ENCODE measurements around the gene COTL1. TPM values are rescaled to one million over a fixed set of nuclear protein-coding genes. Genes with fewer than 3 reads are reported as not detected.

COTL1 gene
- total RNA-seq, 2 experiments from 2014 or later = 125 to 232 TPM

DNA sequence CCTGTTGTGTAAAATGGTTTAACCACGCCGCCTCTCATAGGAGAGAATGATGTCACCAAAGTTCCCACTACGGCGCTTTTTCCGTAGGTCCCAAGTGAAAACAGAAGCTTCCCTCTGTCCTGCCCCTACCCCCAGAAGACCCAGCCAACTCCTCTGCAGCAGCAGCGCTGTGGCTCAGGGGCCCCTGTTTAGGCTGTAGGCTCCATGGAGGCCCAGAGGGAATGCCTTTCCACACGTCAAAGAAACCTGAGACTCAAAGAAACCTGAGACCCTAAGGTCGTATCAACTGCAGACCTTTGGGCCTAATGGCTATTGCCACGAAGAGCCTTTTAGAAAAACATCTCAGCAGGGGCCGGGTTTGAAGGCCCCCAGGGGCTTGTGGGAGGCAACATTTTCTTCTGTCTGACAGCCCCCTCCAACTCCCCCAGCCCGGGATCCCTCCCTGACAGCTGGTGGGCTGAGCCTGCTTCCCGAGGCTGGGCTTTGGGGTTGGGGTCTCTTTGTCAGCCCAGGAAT lies 70.3 kb downstream of the COTL1 start:
- peaks cover 7% of the 10 kb centered on the region for H3K4me1 ChIP-seq (ENCODE audit: insufficient read depth, low read length, poor library complexity, severe bottlenecking)

DNA sequence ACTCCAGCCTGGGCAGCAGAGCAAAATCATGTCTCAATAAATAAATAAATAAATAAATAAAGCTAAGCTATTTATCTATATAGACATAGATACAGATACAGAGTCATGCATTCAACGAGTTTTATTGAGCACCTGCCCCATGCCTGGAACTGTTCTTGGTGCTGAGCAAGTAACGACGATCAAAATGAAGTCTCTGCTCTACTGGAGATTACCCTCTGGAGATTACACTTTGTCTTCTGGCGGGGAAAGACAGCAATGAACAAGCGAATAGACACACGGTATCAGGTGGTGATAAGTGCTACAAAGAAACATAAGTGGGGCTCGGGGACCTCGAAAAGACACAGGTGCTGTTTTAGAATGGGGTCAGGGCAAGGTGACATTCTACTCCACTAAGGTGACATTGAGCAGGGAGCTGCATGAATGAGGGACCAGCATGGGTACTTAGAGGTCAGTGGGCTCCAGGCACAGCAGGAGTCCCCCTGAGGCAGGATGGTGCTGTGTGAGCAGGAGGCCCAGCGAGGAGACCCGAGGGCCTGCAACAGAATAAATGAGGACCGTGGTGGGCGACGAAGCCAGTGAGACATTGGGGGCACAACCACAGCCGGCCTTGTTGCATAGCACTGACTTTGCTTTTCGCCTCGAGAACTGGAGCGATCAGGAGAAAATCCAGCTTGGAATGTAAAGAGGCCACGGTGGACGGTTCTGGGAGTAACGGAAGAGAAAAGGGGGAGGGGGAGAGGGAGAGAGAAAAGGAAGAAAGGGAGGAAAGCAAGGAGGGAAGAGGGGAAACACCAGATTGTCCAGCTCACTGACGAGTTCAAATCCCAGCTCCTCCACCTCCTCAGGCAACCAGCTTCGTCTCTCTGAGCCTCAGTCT lies 71.0 kb downstream of the COTL1 start:
- H3K9me2 ChIP-seq (ENCODE audit: insufficient read depth, low read length) = no peaks in the 10 kb centered on the region
- no peak overlapping the region for H3K27ac ChIP-seq (ENCODE audit: low read depth, low read length, poor library complexity, severe bottlenecking)
- no peak overlapping the region for H3K4me3 ChIP-seq (ENCODE audit: low read depth, low read length, poor library complexity, severe bottlenecking)
- no peaks in the 10 kb centered on the region for H3K9me3 ChIP-seq (ENCODE audit: low read length)
- DNase-seq (ENCODE audit: low spot score) = no peak
- H3K4me2 ChIP-seq (ENCODE audit: low read length) = no peak overlapping the region
- intact Hi-C loops (cut with micrococcal nuclease; ENCODE audit: unreplicated experiment) = no loop called here
- POLR2A ChIA-PET = interaction anchor here (0.6 kb wide), 1 partner anchor 379 kb away, joined by 3 read pairs; no protein-coding TSS in a partner anchor
- BruUV-seq (replicated peaks) = no TSS peak
- no peaks in the 10 kb centered on the region for H3K79me2 ChIP-seq (ENCODE audit: insufficient read depth, low read depth, low read length)
- no peaks in the 10 kb centered on the region for H4K20me1 ChIP-seq (ENCODE audit: insufficient read depth, low read length)
- H3K36me3 ChIP-seq (ENCODE audit: insufficient read depth, low read length) = no peaks in the 10 kb centered on the region
- TF ChIP-seq, protein P1, sequence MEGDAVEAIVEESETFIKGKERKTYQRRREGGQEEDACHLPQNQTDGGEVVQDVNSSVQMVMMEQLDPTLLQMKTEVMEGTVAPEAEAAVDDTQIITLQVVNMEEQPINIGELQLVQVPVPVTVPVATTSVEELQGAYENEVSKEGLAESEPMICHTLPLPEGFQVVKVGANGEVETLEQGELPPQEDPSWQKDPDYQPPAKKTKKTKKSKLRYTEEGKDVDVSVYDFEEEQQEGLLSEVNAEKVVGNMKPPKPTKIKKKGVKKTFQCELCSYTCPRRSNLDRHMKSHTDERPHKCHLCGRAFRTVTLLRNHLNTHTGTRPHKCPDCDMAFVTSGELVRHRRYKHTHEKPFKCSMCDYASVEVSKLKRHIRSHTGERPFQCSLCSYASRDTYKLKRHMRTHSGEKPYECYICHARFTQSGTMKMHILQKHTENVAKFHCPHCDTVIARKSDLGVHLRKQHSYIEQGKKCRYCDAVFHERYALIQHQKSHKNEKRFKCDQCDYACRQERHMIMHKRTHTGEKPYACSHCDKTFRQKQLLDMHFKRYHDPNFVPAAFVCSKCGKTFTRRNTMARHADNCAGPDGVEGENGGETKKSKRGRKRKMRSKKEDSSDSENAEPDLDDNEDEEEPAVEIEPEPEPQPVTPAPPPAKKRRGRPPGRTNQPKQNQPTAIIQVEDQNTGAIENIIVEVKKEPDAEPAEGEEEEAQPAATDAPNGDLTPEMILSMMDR (conservative IDR thresholded peaks at IDR 0.05; ENCODE audit: low read length) = no peak
- no peak for TF ChIP-seq EZH2phosphoT487 (IDR thresholded peaks at IDR 0.05; ENCODE audit: borderline replicate concordance, low read depth, low read length)
- no peak overlapping the region for H2AFZ ChIP-seq (ENCODE audit: low read length)
- peaks cover 3% of the 10 kb centered on the region for H3K4me1 ChIP-seq (ENCODE audit: insufficient read depth, low read length, poor library complexity, severe bottlenecking)
- CTCF ChIA-PET (ENCODE audit: unreplicated experiment) = no interaction called here

More for the DNA sequence above, 70.3 kb downstream of the COTL1 start:
- BruUV-seq (replicated peaks) = no TSS peak
- Histone ChIP-seq H3K4me2 (ENCODE audit: low read length) (no peak overlapping the region), H3K9me3 (ENCODE audit: low read length) (no peaks in the 10 kb centered on the region), H4K20me1 (ENCODE audit: insufficient read depth, low read length) (no peaks in the 10 kb centered on the region), H3K36me3 (ENCODE audit: insufficient read depth, low read length) (no peaks in the 10 kb centered on the region), H2AFZ (ENCODE audit: low read length) (no peak overlapping the region), H3K4me3 (ENCODE audit: low read depth, low read length, poor library complexity, severe bottlenecking) (no peak overlapping the region), H3K9me2 (ENCODE audit: insufficient read depth, low read length) (no peaks in the 10 kb centered on the region), H3K27ac (ENCODE audit: low read depth, low read length, poor library complexity, severe bottlenecking) (no peak overlapping the region), H3K79me2 (ENCODE audit: insufficient read depth, low read depth, low read length) (no peaks in the 10 kb centered on the region)
- POLR2A ChIA-PET = interaction anchor here (0.7 kb wide), 1 partner anchor 11 kb away, joined by 4 read pairs; no protein-coding TSS in a partner anchor
- TF ChIP-seq EZH2phosphoT487 (IDR thresholded peaks at IDR 0.05; ENCODE audit: borderline replicate concordance, low read depth, low read length) = no peak
- TF ChIP-seq, protein P1 (conservative IDR thresholded peaks at IDR 0.05; ENCODE audit: low read length) = no peak
- no peak for DNase-seq (ENCODE audit: low spot score)
- CTCF ChIA-PET (ENCODE audit: unreplicated experiment) = interaction anchor here (0.6 kb wide), 1 partner anchor 407 kb away, joined by 3 read pairs; no protein-coding TSS in a partner anchor
- intact Hi-C loops (cut with micrococcal nuclease; ENCODE audit: unreplicated experiment) = no loop called here

All from OCI-LY7 (cell line).